BJ (cell line): ENCODE results near the gene GART. TPM values are rescaled to one million over a fixed set of nuclear protein-coding genes. Genes with fewer than 3 reads are reported as not detected.
A peak's percentile ranks its signal among the peaks of the same experiment; 100 is the strongest.
"Not testable (repeated sequence)": the region's sequence is repeated elsewhere in the genome, so short reads cannot be mapped to it uniquely, and the experiment has no call there.

Experiments
- CTCF ChIA-PET: fragments of 350-600 bp; formaldehyde crosslinking; extraction: SDS; loops from one replicate; lab custom pipeline; 2021; ENCODE audit warnings: antibody characterized with exemption, inconsistent platforms; lab: Yijun Ruan, JAX
- POLR2A ChIA-PET: fragments of 300-600 bp; sonication (Branson Sonifier 250); formaldehyde crosslinking; extraction: SDS; loops from one replicate; lab custom pipeline; 2021; ENCODE audit warnings: antibody characterized with exemption; lab: Charles Lee
- DNase-seq: peaks from one replicate; pipeline ENCODE4 v3.0.0-alpha.2; 2011; ENCODE audit warnings: low read depth
- H3K27me3 ChIP-seq: 2 replicates; pipeline ENCODE4 v1.6.0; 2011; ENCODE audit warnings: low read length; ENCODE audit not compliant: control insufficient read depth, insufficient read depth
- H3K36me3 ChIP-seq: 2 replicates; pipeline ENCODE4 v1.5.1; 2011; ENCODE audit warnings: low read length; ENCODE audit not compliant: control insufficient read depth, insufficient read depth
- H3K4me3 ChIP-seq: 2 replicates; pipeline ENCODE4 v1.5.1; 2011; ENCODE audit warnings: low read depth, mild to moderate bottlenecking, control low read depth, low read length
- polyA plus RNA-seq: library from polyadenylated mRNA; depleted of rRNA; stranded (reverse); fragments of >200 nt; gene quantifications from 2 replicates; pipeline ENCODE4 v1.2.3, GENCODE V29; 2011
- TF ChIP-seq, protein P1 (sequence below): IDR thresholded peaks from 2 replicates; pipeline ENCODE4 v1.5.1; 2011; ENCODE audit warnings: low read depth, mild to moderate bottlenecking, control low read depth, inconsistent platforms, low read length, moderate library complexity; ENCODE audit not compliant: insufficient read depth

The GART gene
- polyA plus RNA-seq, 1 experiment: 14.8 TPM

- CTCF ChIA-PET: no interaction called here
- DNase-seq: no peak
Measured at GRCh38 chr21:33584455-33584854, 42.5 kb upstream of the GART start.

GRCh38 chr21:33578959-33579542 is 37.1 kb upstream of the GART start:
- TF ChIP-seq, protein P1, sequence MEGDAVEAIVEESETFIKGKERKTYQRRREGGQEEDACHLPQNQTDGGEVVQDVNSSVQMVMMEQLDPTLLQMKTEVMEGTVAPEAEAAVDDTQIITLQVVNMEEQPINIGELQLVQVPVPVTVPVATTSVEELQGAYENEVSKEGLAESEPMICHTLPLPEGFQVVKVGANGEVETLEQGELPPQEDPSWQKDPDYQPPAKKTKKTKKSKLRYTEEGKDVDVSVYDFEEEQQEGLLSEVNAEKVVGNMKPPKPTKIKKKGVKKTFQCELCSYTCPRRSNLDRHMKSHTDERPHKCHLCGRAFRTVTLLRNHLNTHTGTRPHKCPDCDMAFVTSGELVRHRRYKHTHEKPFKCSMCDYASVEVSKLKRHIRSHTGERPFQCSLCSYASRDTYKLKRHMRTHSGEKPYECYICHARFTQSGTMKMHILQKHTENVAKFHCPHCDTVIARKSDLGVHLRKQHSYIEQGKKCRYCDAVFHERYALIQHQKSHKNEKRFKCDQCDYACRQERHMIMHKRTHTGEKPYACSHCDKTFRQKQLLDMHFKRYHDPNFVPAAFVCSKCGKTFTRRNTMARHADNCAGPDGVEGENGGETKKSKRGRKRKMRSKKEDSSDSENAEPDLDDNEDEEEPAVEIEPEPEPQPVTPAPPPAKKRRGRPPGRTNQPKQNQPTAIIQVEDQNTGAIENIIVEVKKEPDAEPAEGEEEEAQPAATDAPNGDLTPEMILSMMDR: no peak
- CTCF ChIA-PET: interaction anchor here (0.6 to 2.0 kb wide), 3 partner anchors 27 to 379 kb away, joined by 3 to 7 read pairs (median 3); no protein-coding TSS in a partner anchor
- POLR2A ChIA-PET: no interaction called here
- Histone ChIP-seq H3K36me3 (peaks cover 4% of the 10 kb centered on the region; the same call in 1 of the 2 replicates), H3K27me3 (no peaks in the 10 kb centered on the region), H3K4me3 (no peak overlapping the region)
- DNase-seq: peak; percentile 55

More at GRCh38 chr21:33584455-33584854, 42.5 kb upstream of the GART start:
- POLR2A ChIA-PET: no interaction called here
- Histone ChIP-seq H3K4me3 (no peak overlapping the region), H3K36me3 (peaks cover 1% of the 10 kb centered on the region; the same call in 1 of the 2 replicates), H3K27me3 (no peaks in the 10 kb centered on the region)
- TF ChIP-seq, protein P1: no peak

DNA sequence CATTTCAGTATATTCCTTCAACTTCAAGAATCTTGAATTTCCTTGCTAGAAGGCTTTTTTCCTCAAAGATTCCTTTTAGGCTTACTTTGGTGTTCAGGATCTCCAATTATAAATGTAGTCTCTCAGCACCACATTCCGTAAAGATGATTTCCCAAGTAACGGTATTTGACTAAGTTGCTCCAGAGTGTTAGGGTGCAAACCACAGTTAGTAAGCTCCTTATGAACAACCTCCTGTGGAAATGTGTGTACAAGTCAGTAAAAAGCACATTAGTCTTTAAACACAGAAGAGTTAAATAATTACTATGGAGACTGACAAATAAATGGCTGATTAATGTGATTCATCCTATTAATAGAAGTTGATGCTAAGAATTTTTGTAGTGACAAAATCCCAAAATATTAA is 36.3 kb upstream of the GART start:
- ChIA-PET POLR2A (no interaction called here), CTCF (interaction anchor here (0.6 to 2.0 kb wide), 2 partner anchors 28 to 54 kb away, joined by 3 to 7 read pairs; no protein-coding TSS in a partner anchor)
- Histone ChIP-seq H3K36me3 (peaks cover 4% of the 10 kb centered on the region; the same call in 1 of the 2 replicates), H3K27me3 (no peaks in the 10 kb centered on the region), H3K4me3 (no peak overlapping the region)
- peak; percentile 25 for DNase-seq
- TF ChIP-seq, protein P1: no peak

DNA sequence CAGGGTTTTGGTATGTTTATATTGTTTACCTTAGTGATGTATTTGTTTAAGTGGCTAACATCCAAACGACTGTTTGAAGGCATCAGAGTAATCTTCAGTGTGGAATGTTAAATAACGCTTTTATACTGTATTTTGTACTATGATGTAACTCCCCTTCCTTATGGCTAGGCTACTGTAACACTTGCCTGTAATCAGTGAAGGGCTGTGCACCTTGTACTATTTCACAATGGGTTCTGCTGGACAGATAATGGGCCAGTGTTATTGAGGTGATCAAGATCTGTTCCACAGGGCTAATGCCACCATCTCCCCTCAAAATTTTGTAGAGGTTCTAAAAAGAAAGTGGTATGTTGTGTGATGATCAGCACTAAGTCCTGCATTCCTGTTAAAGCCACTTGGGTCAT is 34.8 kb upstream of the GART start:
- POLR2A ChIA-PET, H3K4me3 ChIP-seq, CTCF ChIA-PET, H3K36me3 ChIP-seq, DNase-seq, H3K27me3 ChIP-seq: not testable (repeated sequence)

DNA sequence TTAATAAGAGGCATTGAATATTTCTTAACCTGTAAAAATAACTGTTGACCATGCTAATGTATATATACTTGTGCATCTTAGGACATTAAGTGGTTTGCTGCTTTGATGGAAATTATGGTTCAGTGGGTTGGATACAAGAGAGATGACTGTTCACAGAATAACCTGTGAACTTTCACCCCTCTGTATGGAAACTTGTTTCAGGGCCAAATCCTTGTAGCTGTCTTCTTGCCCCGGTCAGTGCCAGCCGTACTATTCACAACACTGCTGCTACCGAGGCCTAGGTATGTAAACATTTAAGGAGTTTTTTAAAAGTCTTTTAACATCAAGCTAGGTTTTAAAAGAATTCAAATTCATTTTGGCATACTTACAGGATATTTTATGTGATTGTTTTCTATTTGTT is 30.4 kb upstream of the GART start:
- no peak overlapping the region for H3K4me3 ChIP-seq
- DNase-seq: no peak
- POLR2A ChIA-PET: no interaction called here
- no peaks in the 10 kb centered on the region for H3K27me3 ChIP-seq
- TF ChIP-seq, protein P1: no peak
- CTCF ChIA-PET: interaction anchor here (0.7 kb wide), 1 partner anchor 330 kb away, joined by 3 read pairs; no protein-coding TSS in a partner anchor
- peaks cover 17% of the 10 kb centered on the region for H3K36me3 ChIP-seq

GRCh38 chr21:33569991-33570390 is 28.1 kb upstream of the GART start:
- POLR2A ChIA-PET: no interaction called here
- DNase-seq: no peak
- H3K36me3 ChIP-seq: peaks cover 17% of the 10 kb centered on the region
- H3K27me3 ChIP-seq: no peaks in the 10 kb centered on the region
- TF ChIP-seq, protein P1: no peak
- H3K4me3 ChIP-seq: no peak overlapping the region
- CTCF ChIA-PET: interaction anchor here (1.3 kb wide), 1 partner anchor 35 kb away, joined by 3 read pairs; no protein-coding TSS in a partner anchor
